ENCODE measurements around the gene PLEK2.
"Not testable (repeated sequence)": the region's sequence is repeated elsewhere in the genome, so short reads cannot be mapped to it uniquely, and the experiment has no call there.

The PLEK2 gene

GRCh38 chr14:67415610-67416009 lies 3.6 kb upstream of the PLEK2 start:
- not testable (repeated sequence) for H3K9ac ChIP-seq (ENCODE audit: low read length); H3K4me3 ChIP-seq (ENCODE audit: insufficient read depth in 1 of 2, low read depth in 1 of 2, low read length in 2 of 2); H2AFZ ChIP-seq (ENCODE audit: low read depth, low read length); H3K27ac ChIP-seq (ENCODE audit: low read length, poor library complexity, severe bottlenecking); H2BK5ac ChIP-seq (ENCODE audit: low read depth, low read length, poor library complexity, severe bottlenecking); H3K9me3 ChIP-seq (ENCODE audit: control insufficient read depth, low read length); H4K91ac ChIP-seq (ENCODE audit: low read length); H2BK15ac ChIP-seq (ENCODE audit: low read depth, poor library complexity, severe bottlenecking); H4K8ac ChIP-seq (ENCODE audit: low read length); H2AK5ac ChIP-seq (ENCODE audit: low read length, severe bottlenecking); H3K27me3 ChIP-seq (ENCODE audit: control insufficient read depth in 1 of 2, insufficient read depth in 1 of 2, low read length in 2 of 2); H3K79me1 ChIP-seq (replicated peaks; ENCODE audit: low read length, poor library complexity, severe bottlenecking); H3K36me3 ChIP-seq (ENCODE audit: control insufficient read depth in 1 of 2, insufficient read depth in 2 of 2, low read depth in 1 of 2, low read length in 2 of 2); H3K4me2 ChIP-seq (ENCODE audit: low read length, poor library complexity, severe bottlenecking); H3K4ac ChIP-seq (ENCODE audit: low read depth in 1 of 2, low read length in 2 of 2); H3K14ac ChIP-seq (ENCODE audit: low read length in 2 of 2); DNase-seq; H2BK12ac ChIP-seq (ENCODE audit: low read length in 2 of 2); H3K18ac ChIP-seq (ENCODE audit: low read depth in 1 of 2, low read length in 2 of 2); H2BK120ac ChIP-seq (ENCODE audit: low read depth, low read length); H3K23ac ChIP-seq (ENCODE audit: low read length in 2 of 2)
- WGBS: 97% methylated on average over 5 of the region's 5 CpGs
- peaks cover 21% of the 10 kb centered on the region for H3K4me1 ChIP-seq (ENCODE audit: control insufficient read depth, insufficient read depth, low read depth, low read length)

GRCh38 chr14:67413806-67414769 lies 2.1 kb upstream of the PLEK2 start:
- Histone ChIP-seq H3K4me2 (ENCODE audit: low read length, poor library complexity, severe bottlenecking) (no peak overlapping the region), H3K23ac (ENCODE audit: low read length in 2 of 2) (no peak overlapping the region), H2AK5ac (ENCODE audit: low read length, severe bottlenecking) (peak overlapping the region; percentile 36), H2BK12ac (ENCODE audit: low read length in 2 of 2) (peak overlapping the region in 1 of 2 experiments; percentile 55), H3K4me1 (ENCODE audit: control insufficient read depth, insufficient read depth, low read depth, low read length) (peaks cover 21% of the 10 kb centered on the region), H3K4me3 (ENCODE audit: insufficient read depth in 1 of 2, low read depth in 1 of 2, low read length in 2 of 2) (no peak overlapping the region), H2BK15ac (ENCODE audit: low read depth, poor library complexity, severe bottlenecking) (no peak overlapping the region), H2BK5ac (ENCODE audit: low read depth, low read length, poor library complexity, severe bottlenecking) (no peak overlapping the region), H2BK120ac (ENCODE audit: low read depth, low read length) (no peak overlapping the region), H3K79me1 (replicated peaks; ENCODE audit: low read length, poor library complexity, severe bottlenecking) (no peaks in the 10 kb centered on the region), H3K4ac (ENCODE audit: low read depth in 1 of 2, low read length in 2 of 2) (no peak overlapping the region), H3K9ac (ENCODE audit: low read length) (no peak overlapping the region), H3K36me3 (ENCODE audit: control insufficient read depth in 1 of 2, insufficient read depth in 2 of 2, low read depth in 1 of 2, low read length in 2 of 2) (no peaks in the 10 kb centered on the region), H3K14ac (ENCODE audit: low read length in 2 of 2) (no peak overlapping the region), H4K8ac (ENCODE audit: low read length) (peak overlapping the region; percentile 3), H3K27ac (ENCODE audit: low read length, poor library complexity, severe bottlenecking) (peak overlapping the region; percentile 43), H3K27me3 (ENCODE audit: control insufficient read depth in 1 of 2, insufficient read depth in 1 of 2, low read length in 2 of 2) (no peaks in the 10 kb centered on the region), H3K18ac (ENCODE audit: low read depth in 1 of 2, low read length in 2 of 2) (no peak overlapping the region), H4K91ac (ENCODE audit: low read length) (no peak overlapping the region), H3K9me3 (ENCODE audit: control insufficient read depth, low read length) (no peaks in the 10 kb centered on the region), H2AFZ (ENCODE audit: low read depth, low read length) (peak overlapping the region; percentile 30)
- peak; percentile 86 for DNase-seq
- 17% methylated on average over 1 of the region's 3 CpGs for WGBS

GRCh38 chr14:67411370-67411769 lies 595 bp downstream of the PLEK2 start:
- Histone ChIP-seq H4K8ac (ENCODE audit: low read length) (no peak overlapping the region), H3K14ac (ENCODE audit: low read length in 2 of 2) (no peak overlapping the region), H3K9me3 (ENCODE audit: control insufficient read depth, low read length) (no peaks in the 10 kb centered on the region), H2BK15ac (ENCODE audit: low read depth, poor library complexity, severe bottlenecking) (no peak overlapping the region), H3K4me3 (ENCODE audit: insufficient read depth in 1 of 2, low read depth in 1 of 2, low read length in 2 of 2) (peak overlapping the region; percentile 65 to 74), H3K27ac (ENCODE audit: low read length, poor library complexity, severe bottlenecking) (no peak overlapping the region), H4K91ac (ENCODE audit: low read length) (no peak overlapping the region), H3K18ac (ENCODE audit: low read depth in 1 of 2, low read length in 2 of 2) (no peak overlapping the region), H3K4ac (ENCODE audit: low read depth in 1 of 2, low read length in 2 of 2) (no peak overlapping the region), H3K4me1 (ENCODE audit: control insufficient read depth, insufficient read depth, low read depth, low read length) (peaks cover 19% of the 10 kb centered on the region), H3K23ac (ENCODE audit: low read length in 2 of 2) (no peak overlapping the region), H3K9ac (ENCODE audit: low read length) (peak overlapping the region; percentile 53), H2AFZ (ENCODE audit: low read depth, low read length) (no peak overlapping the region), H2BK5ac (ENCODE audit: low read depth, low read length, poor library complexity, severe bottlenecking) (no peak overlapping the region), H2BK12ac (ENCODE audit: low read length in 2 of 2) (no peak overlapping the region), H3K36me3 (ENCODE audit: control insufficient read depth in 1 of 2, insufficient read depth in 2 of 2, low read depth in 1 of 2, low read length in 2 of 2) (no peaks in the 10 kb centered on the region), H3K4me2 (ENCODE audit: low read length, poor library complexity, severe bottlenecking) (peak overlapping the region; percentile 64), H2BK120ac (ENCODE audit: low read depth, low read length) (no peak overlapping the region), H2AK5ac (ENCODE audit: low read length, severe bottlenecking) (peak overlapping the region; percentile 39), H3K79me1 (replicated peaks; ENCODE audit: low read length, poor library complexity, severe bottlenecking) (no peaks in the 10 kb centered on the region), H3K27me3 (ENCODE audit: control insufficient read depth in 1 of 2, insufficient read depth in 1 of 2, low read length in 2 of 2) (no peaks in the 10 kb centered on the region)
- 48% methylated on average over 7 of the region's 8 CpGs for WGBS
- no peak for DNase-seq

- H2BK120ac ChIP-seq (ENCODE audit: low read depth, low read length): no peak overlapping the region
These were observed 1.7 kb downstream of the PLEK2 start for GRCh38 chr14:67410313-67410712.

More at GRCh38 chr14:67410313-67410712, 1.7 kb downstream of the PLEK2 start:
- 95% methylated on average over 6 of the region's 9 CpGs for whole genome bisulfite sequencing
- Histone ChIP-seq H2BK5ac (ENCODE audit: low read depth, low read length, poor library complexity, severe bottlenecking) (no peak overlapping the region), H3K27me3 (ENCODE audit: control insufficient read depth in 1 of 2, insufficient read depth in 1 of 2, low read length in 2 of 2) (no peaks in the 10 kb centered on the region), H2BK15ac (ENCODE audit: low read depth, poor library complexity, severe bottlenecking) (no peak overlapping the region), H3K18ac (ENCODE audit: low read depth in 1 of 2, low read length in 2 of 2) (no peak overlapping the region), H2BK12ac (ENCODE audit: low read length in 2 of 2) (no peak overlapping the region), H3K9me3 (ENCODE audit: control insufficient read depth, low read length) (no peaks in the 10 kb centered on the region), H2AFZ (ENCODE audit: low read depth, low read length) (no peak overlapping the region), H4K8ac (ENCODE audit: low read length) (no peak overlapping the region), H4K91ac (ENCODE audit: low read length) (no peak overlapping the region), H3K4me3 (ENCODE audit: insufficient read depth in 1 of 2, low read depth in 1 of 2, low read length in 2 of 2) (no peak overlapping the region), H3K14ac (ENCODE audit: low read length in 2 of 2) (no peak overlapping the region), H3K9ac (ENCODE audit: low read length) (no peak overlapping the region), H3K36me3 (ENCODE audit: control insufficient read depth in 1 of 2, insufficient read depth in 2 of 2, low read depth in 1 of 2, low read length in 2 of 2) (no peaks in the 10 kb centered on the region), H3K27ac (ENCODE audit: low read length, poor library complexity, severe bottlenecking) (no peak overlapping the region), H2AK5ac (ENCODE audit: low read length, severe bottlenecking) (no peak overlapping the region), H3K23ac (ENCODE audit: low read length in 2 of 2) (no peak overlapping the region), H3K4ac (ENCODE audit: low read depth in 1 of 2, low read length in 2 of 2) (no peak overlapping the region), H3K79me1 (replicated peaks; ENCODE audit: low read length, poor library complexity, severe bottlenecking) (no peaks in the 10 kb centered on the region), H3K4me2 (ENCODE audit: low read length, poor library complexity, severe bottlenecking) (no peak overlapping the region), H3K4me1 (ENCODE audit: control insufficient read depth, insufficient read depth, low read depth, low read length) (peaks cover 19% of the 10 kb centered on the region)
- DNase-seq: no peak
